HepG2 (cell line): ENCODE results near the gene CIBAR2. TPM values are rescaled to one million over a fixed set of nuclear protein-coding genes. Genes with fewer than 3 reads are reported as not detected.

Source experiments
- ATAC-seq: fragments of 200-7000 bp; cut with Tn5 transposase; 3 replicates; pipeline ENCODE4 v1.9.1; 2020; ENCODE audit warnings: mild to moderate bottlenecking, moderate library complexity
- BruUV-seq: library from RNA; stranded (reverse); fragments of 400-500 nt; replicated peaks from 2 replicates; lab custom pipeline; 2021; lab: Mats Ljungman, UMichigan
- CTCF ChIA-PET: fragments of 300-600 bp; formaldehyde crosslinking; extraction: SDS; loops from one replicate; lab custom pipeline; 2021; ENCODE audit warnings: low total read pairs, inconsistent platforms, low intra/inter-chr PET ratio; lab: Yijun Ruan, JAX
- POLR2A ChIA-PET: fragments of 350-600 bp; sonication (Branson Sonifier 250); formaldehyde crosslinking; loops from one replicate; lab custom pipeline; 2020; ENCODE audit warnings: antibody characterized with exemption, inconsistent platforms; lab: Yijun Ruan, JAX
- DNase-seq: peaks from one replicate; pipeline ENCODE4 v3.0.0-alpha.2; 2015; ENCODE audit warnings: low spot score
- FAIRE-seq: peaks from 3 replicates; lab custom pipeline; 2011; peaks lifted over from hg19 to GRCh38; lab: Jason Lieb, UNC
- H2AFZ ChIP-seq: one replicate; pipeline ENCODE4 v1.6.1; 2011; ENCODE audit warnings: low read length, inconsistent platforms
- H3K27ac ChIP-seq: fragments of 300-600 bp; 3 replicates; pipeline ENCODE4 v1.8.0; 2011; ENCODE audit warnings: mixed run types, mild to moderate bottlenecking, mixed read lengths, low read length, inconsistent platforms; ENCODE audit not compliant: insufficient read depth; ENCODE audit errors: extremely low read length
- H3K27me3 ChIP-seq, 2 experiments: fragments of 200-600 bp in 1 of 2; 2 replicates in 1 of 2; 3 replicates in 1 of 2; pipeline versions ENCODE4 v1.6.0 to v1.8.0; 2011; ENCODE audit warnings: low read length in 2 of 2, mild to moderate bottlenecking in 2 of 2, moderate library complexity in 2 of 2, inconsistent platforms in 1 of 2; ENCODE audit not compliant: insufficient read depth in 2 of 2, control insufficient read depth in 1 of 2
- H3K36me3 ChIP-seq, 2 experiments: fragments of 200-600 bp in 1 of 2; replicated peaks in 1 of 2; 2 replicates in 1 of 2; 3 replicates in 1 of 2; pipeline versions ENCODE4 v1.5.1 to v1.8.0; 2011; ENCODE audit warnings: low read length in 2 of 2, inconsistent platforms in 1 of 2; ENCODE audit not compliant: insufficient read depth in 2 of 2, control insufficient read depth in 1 of 2
- H3K4me1 ChIP-seq: 2 replicates; pipeline ENCODE4 v1.5.1; 2012; ENCODE audit warnings: low read length, inconsistent platforms; ENCODE audit not compliant: insufficient read depth
- H3K4me2 ChIP-seq: 2 replicates; pipeline ENCODE4 v1.6.0; 2011; ENCODE audit warnings: low read depth, low read length, inconsistent platforms
- H3K4me3 ChIP-seq, 3 experiments: fragments of 200-600 bp in 1 of 3; sonication (generic), shearing (Covaris generic) in 1 of 3; replicated peaks in 1 of 3; 2 replicates each; pipeline ENCODE4 v1.5.1; 2011 to 2016; ENCODE audit warnings: low read length in 3 of 3, inconsistent platforms in 2 of 3, low read depth in 2 of 3, mild to moderate bottlenecking in 2 of 3, control low read depth in 1 of 3, mixed read lengths in 1 of 3; ENCODE audit not compliant: insufficient read depth in 1 of 3
- H3K79me2 ChIP-seq: one replicate; pipeline ENCODE4 v1.6.1; 2011; ENCODE audit warnings: low read length, inconsistent platforms; ENCODE audit not compliant: insufficient read depth
- H3K9ac ChIP-seq: 2 replicates; pipeline ENCODE4 v1.6.0; 2011; ENCODE audit warnings: mild to moderate bottlenecking, low read depth, low read length, inconsistent platforms; ENCODE audit not compliant: insufficient read depth
- H3K9me3 ChIP-seq: 2 replicates; pipeline ENCODE4 v1.5.1; 2012; ENCODE audit warnings: mild to moderate bottlenecking, low read length
- H4K20me1 ChIP-seq: 2 replicates; pipeline ENCODE4 v1.6.0; 2011; ENCODE audit warnings: inconsistent platforms, mild to moderate bottlenecking, low read length, moderate library complexity; ENCODE audit not compliant: insufficient read depth
- ARID2 ChIP-seq: sonication (generic); formaldehyde crosslinking; IDR thresholded peaks from 2 replicates; pipeline ENCODE4 v1.8.1; 2022; ENCODE audit warnings: mild to moderate bottlenecking, missing genetic modification reagents, borderline replicate concordance
- DNMT3B ChIP-seq: conservative IDR thresholded peaks from 2 replicates; pipeline ENCODE4 v1.6.1; 2016; ENCODE audit warnings: missing biosample characterization, control low read depth
- NFIB ChIP-seq: sonication (generic); formaldehyde crosslinking; IDR thresholded peaks from 2 replicates; pipeline ENCODE4 v1.9.0; 2021; ENCODE audit warnings: missing genetic modification reagents, mild to moderate bottlenecking, borderline replicate concordance
- NR1H2 ChIP-seq: sonication (generic); formaldehyde crosslinking; IDR thresholded peaks from 2 replicates; pipeline ENCODE4 v1.8.1; 2022; ENCODE audit warnings: low read depth, missing genetic modification reagents, borderline replicate concordance
- RNF2 ChIP-seq: fragments of 450-650 bp; conservative IDR thresholded peaks from 2 replicates; pipeline ENCODE4 v1.6.1; 2016; ENCODE audit warnings: low read depth
- RXRA ChIP-seq: sonication (generic); formaldehyde crosslinking; IDR thresholded peaks from 2 replicates; pipeline ENCODE4 v1.5.1; 2020; ENCODE audit warnings: missing genetic modification reagents
- SOX5 ChIP-seq: IDR thresholded peaks from 2 replicates; pipeline ENCODE4 v1.6.1; 2016; ENCODE audit warnings: borderline replicate concordance
- SOX6 ChIP-seq, 2 experiments: fragments of 450-650 bp in 1 of 2; sonication (generic) in 1 of 2; formaldehyde crosslinking in 1 of 2; IDR thresholded peaks; 2 replicates each; pipeline versions ENCODE4 v1.4.0 to v1.6.1; 2017 to 2020; ENCODE audit warnings: antibody characterized with exemption in 1 of 2, mild to moderate bottlenecking in 1 of 2, missing genetic modification reagents in 1 of 2
- TP53 ChIP-seq: sonication (generic); formaldehyde crosslinking; conservative IDR thresholded peaks from 2 replicates; pipeline ENCODE4 v1.4.0; 2020; ENCODE audit warnings: missing genetic modification reagents
- ZFP36 ChIP-seq: fragments of 150-350 bp; IDR thresholded peaks from 2 replicates; pipeline ENCODE4 v1.6.1; 2018; ENCODE audit warnings: borderline replicate concordance, low read length, low read depth; ENCODE audit not compliant: partially characterized antibody
- ZNF253 ChIP-seq: sonication (generic); formaldehyde crosslinking; IDR thresholded peaks from 2 replicates; pipeline ENCODE4 v1.8.0; 2022; ENCODE audit warnings: mild to moderate bottlenecking, missing genetic modification reagents, borderline replicate concordance
- ZNF263 ChIP-seq: sonication (generic); formaldehyde crosslinking; IDR thresholded peaks from 2 replicates; pipeline ENCODE4 v1.4.0; 2020; ENCODE audit warnings: missing genetic modification reagents
- WGBS: methylation state at CpG from one replicate; pipeline ENCODE4 v1.1.6; 2017; ENCODE audit warnings: low lambda C conversion rate; 5-methylcytosine and 5-hydroxymethylcytosine counted together
- in situ Hi-C: cut with HindIII; loops from 2 replicates; pipeline ENCODE4 v1.10.0; 2017; ENCODE audit warnings: low pct_unique_long_range_greater_than_20kb; ENCODE audit not compliant: extremely low pct_ligation_motif_present
- intact Hi-C: fragments of 100-400 bp; cut with micrococcal nuclease; formaldehyde crosslinking; loops from one replicate; pipeline ENCODE4 v1.10.0; 2022; ENCODE audit not compliant: unreplicated experiment
- polyA plus RNA-seq, 8 experiments: library from polyadenylated mRNA; depleted of rRNA in 3 of 8; stranded (reverse) in 7 of 8; unstranded in 1 of 8; fragments of >200 nt; fragmentation: Illumina TruSeq in 4 of 8; extraction: Trizol in 4 of 8; gene quantifications; 2 replicates each; pipeline versions ENCODE4 v1.2.1 to v1.2.3, GENCODE V29; 2011 to 2016; ENCODE audit warnings: low read depth in 4 of 8, missing spikeins in 1 of 8, mixed read lengths in 1 of 8; ENCODE audit not compliant: insufficient read depth in 1 of 8
- total RNA-seq, 5 experiments: library from RNA; depleted of rRNA; stranded (reverse); fragments of >200 nt; fragmentation: Illumina TruSeq; extraction: Trizol; gene quantifications; 2 replicates each; pipeline ENCODE4 v1.2.3, GENCODE V29; 2016; ENCODE audit warnings: low read depth in 1 of 5

CIBAR2 gene
- total and polyA plus RNA-seq, 2 of the 13 experiments (the other 11 are each of a cell fraction or from before 2014, with no cell fraction given) = not detected

DNA sequence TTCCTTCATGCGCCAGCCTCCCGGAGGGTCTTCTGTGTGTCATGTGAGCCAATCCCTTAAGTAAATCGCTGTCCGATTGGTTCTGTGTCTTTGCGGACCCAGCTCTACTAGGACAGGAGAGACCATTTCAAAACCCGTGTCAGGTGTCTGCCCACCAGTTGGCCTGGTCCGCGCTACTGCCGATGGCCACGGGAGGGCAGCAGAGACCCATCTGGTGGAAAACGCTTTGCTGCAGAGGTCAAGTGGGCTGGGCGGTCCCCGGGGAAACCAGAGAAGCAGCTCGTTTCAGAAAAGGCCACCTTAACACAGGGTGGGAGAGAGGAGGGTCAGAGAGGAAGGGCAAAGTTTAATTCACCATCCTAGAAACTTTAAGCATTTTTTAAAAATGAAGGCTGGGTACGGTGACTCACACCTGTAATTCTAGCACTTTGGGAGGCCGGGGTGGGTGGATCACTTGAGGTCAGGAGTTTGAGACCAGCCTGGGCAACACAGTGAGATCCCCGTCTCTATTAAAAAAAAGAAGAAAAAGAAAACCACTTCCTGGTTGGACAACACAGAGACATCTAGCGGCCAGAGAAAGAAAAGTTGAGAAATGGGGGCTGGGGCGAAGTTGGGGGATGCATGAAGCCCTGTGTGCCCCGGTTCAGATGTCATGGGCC lies 2.8 kb upstream of the CIBAR2 start (continued):
- TF ChIP-seq SOX6 (IDR thresholded peaks at IDR 0.05) (no peak), SOX6 (CRISPR knock-in tag; IDR thresholded peaks at IDR 0.05) (peak; percentile 26; the same call in 1 of the 2 replicates)

DNA sequence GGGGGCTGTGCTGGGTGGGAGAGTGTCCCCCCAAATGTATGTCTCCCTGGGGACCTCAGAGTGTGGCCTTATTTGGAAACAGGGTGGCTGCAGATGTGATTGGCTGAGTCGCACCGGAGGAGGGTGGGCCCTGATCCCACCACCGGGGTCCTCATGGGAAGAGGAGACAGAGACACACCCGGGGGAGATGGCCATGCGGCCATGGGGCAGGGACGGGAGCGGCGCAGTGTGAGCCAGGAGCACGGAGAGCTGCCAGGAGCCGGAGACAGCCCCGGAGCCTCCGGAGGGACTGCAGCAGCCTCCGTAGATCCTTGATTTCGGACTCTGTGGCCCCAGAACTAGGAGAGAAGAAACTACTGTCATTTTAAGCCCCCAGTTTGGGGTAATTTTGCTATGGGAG lies 1.6 kb upstream of the CIBAR2 start:
- Histone ChIP-seq H3K36me3 (no peaks in the 10 kb centered on the region), H3K4me2 (no peak overlapping the region), H3K79me2 (no peaks in the 10 kb centered on the region), H2AFZ (no peak overlapping the region), H3K9me3 (no peaks in the 10 kb centered on the region), H3K27me3 (peaks cover 15 to 56% of the 10 kb centered on the region in 2 experiments), H3K27ac (no peak overlapping the region), H4K20me1 (no peaks in the 10 kb centered on the region), H3K9ac (no peak overlapping the region), H3K4me1 (peaks cover 14% of the 10 kb centered on the region), H3K4me3 (no peak overlapping the region)
- no TSS peak for BruUV-seq
- in situ Hi-C loops (no loop called here), intact Hi-C loops (loop anchor here (2.0 kb wide), 1 partner anchor 131 kb away; no protein-coding TSS in a partner anchor)
- FAIRE-seq = no peak
- ATAC-seq = no peak; the same call in 2 of the 3 replicates
- DNase-seq = no peak
- ChIA-PET CTCF (interaction anchor here (1.8 kb wide), 1 partner anchor 140 kb away, joined by 6 read pairs; no protein-coding TSS in a partner anchor), POLR2A (interaction anchor here (1.5 to 1.6 kb wide), 3 partner anchors 28 to 45 kb away, joined by 4 to 16 read pairs (median 4); no protein-coding TSS in a partner anchor)
- TF ChIP-seq ZNF263 (CRISPR knock-in tag) = peak; percentile 63
- TF ChIP-seq TP53 (CRISPR knock-in tag) = no peak
- TF ChIP-seq ZNF253 (CRISPR knock-in tag) = no peak
- TF ChIP-seq NFIB (CRISPR knock-in tag) = no peak
- TF ChIP-seq ZFP36 = no peak
- TF ChIP-seq DNMT3B (CRISPR knock-in tag) = no peak
- no peak for TF ChIP-seq RNF2
- TF ChIP-seq NR1H2 (CRISPR knock-in tag) = no peak
- TF ChIP-seq SOX5 = no peak
- TF ChIP-seq RXRA (CRISPR knock-in tag) = 0 out of 2 replicates have a peak, but pooled peaks have one; percentile 19
- no peak for TF ChIP-seq ARID2
- WGBS = 35% methylated on average over 10 of the region's 14 CpGs
